ENCODE data around the gene CLEC16A.

CLEC16A gene

DNA sequence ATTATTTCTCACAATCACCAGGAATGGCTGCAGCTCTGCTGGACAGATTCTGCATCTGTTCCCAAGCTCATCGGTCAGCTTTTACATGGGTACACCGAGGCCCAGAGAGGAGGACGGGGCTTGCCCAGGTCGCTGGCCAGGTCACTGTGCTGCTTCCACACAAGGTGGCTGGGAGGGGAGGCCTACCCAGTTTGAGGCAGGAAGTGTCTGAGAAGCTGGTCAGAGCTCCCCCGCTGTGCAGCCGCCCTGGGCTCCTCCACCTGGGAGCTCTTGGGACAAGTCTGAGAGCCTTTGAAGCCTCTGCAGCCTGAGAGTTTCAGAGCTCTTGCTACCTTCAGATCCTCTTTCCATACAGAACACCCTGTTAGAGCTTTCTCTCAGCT, 143.3 kb downstream of the CLEC16A start:
- H3K27ac Mint-ChIP-seq, result peak overlapping the region; percentile 52

DNA sequence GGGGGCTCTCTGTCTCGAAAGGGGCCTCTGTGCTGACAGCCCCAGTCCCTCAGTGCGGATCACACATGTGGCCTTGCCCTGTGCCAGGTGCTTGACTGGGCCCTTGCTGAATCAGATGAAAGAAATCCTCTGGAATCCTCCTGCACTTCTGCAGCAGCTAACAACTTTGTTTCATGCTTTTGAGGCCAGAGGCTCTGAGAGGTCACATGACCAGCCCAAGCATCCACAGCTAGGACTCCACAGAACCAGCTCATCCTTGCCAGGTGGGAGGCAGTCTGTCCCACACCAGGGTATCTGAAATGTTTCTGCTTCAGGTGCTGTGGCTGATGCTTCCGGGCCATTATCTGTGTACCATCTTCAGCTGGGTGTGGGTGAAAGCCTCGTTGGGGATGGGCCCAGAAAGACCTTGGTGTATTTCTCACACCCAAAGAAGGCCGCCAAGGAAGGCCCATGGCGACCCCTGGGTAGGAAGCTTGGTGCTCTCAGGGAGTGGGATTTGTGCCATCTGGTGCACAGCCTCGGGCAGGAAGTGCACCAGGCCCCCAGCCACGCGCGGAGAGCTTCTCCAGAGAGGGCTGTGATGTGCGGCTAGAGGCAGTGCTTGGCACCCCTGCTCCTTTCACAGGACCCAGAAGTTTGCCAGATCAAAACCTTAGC, 143.8 kb downstream of the CLEC16A start:
- DNase-seq (no peak), ATAC-seq (peak; percentile 35)
- Mint-ChIP-seq H3K4me1 (peaks cover 87% of the 10 kb centered on the region), H3K27ac (no peak overlapping the region), H3K36me3 (ENCODE audit: low read depth) (peaks cover 16% of the 10 kb centered on the region), H3K4me3 (no peak overlapping the region), H3K9me3 (no peaks in the 10 kb centered on the region), H3K27me3 (no peaks in the 10 kb centered on the region)

More for the DNA sequence above, 143.3 kb downstream of the CLEC16A start:
- ATAC-seq, result no peak
- Mint-ChIP-seq H3K4me1 (peaks cover 87% of the 10 kb centered on the region), H3K4me3 (no peak overlapping the region), H3K27me3 (no peaks in the 10 kb centered on the region), H3K9me3 (no peaks in the 10 kb centered on the region), H3K36me3 (ENCODE audit: low read depth) (peaks cover 19% of the 10 kb centered on the region)
- no peak for DNase-seq

DNA sequence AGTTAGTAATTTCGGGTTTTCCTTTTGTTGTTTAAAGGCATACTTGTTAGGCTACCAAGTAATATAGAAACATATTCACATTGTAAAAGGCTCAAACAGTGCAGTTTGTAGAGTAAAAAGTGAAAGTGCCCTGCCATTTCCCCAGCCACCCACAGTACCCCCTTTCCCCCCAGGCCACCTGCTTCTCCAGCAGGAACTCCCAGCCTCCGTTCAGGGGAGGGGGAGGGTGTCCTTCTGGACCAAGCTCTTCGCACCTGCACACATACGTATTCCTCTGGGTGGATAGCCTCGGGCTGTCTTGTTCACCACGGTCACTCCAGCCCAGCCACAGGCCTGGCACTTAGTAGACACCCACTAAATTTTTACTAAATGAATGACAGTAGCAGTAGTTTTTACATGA, 144.5 kb downstream of the CLEC16A start:
- peaks cover 87% of the 10 kb centered on the region for H3K4me1 Mint-ChIP-seq
- H3K27ac Mint-ChIP-seq, result peak overlapping the region; percentile 81
- peaks cover 12% of the 10 kb centered on the region for H3K36me3 Mint-ChIP-seq (ENCODE audit: low read depth)
- no peak overlapping the region for H3K4me3 Mint-ChIP-seq
- no peaks in the 10 kb centered on the region for H3K9me3 Mint-ChIP-seq
- DNase-seq (no peak), ATAC-seq (no peak)
- no peaks in the 10 kb centered on the region for H3K27me3 Mint-ChIP-seq

DNA sequence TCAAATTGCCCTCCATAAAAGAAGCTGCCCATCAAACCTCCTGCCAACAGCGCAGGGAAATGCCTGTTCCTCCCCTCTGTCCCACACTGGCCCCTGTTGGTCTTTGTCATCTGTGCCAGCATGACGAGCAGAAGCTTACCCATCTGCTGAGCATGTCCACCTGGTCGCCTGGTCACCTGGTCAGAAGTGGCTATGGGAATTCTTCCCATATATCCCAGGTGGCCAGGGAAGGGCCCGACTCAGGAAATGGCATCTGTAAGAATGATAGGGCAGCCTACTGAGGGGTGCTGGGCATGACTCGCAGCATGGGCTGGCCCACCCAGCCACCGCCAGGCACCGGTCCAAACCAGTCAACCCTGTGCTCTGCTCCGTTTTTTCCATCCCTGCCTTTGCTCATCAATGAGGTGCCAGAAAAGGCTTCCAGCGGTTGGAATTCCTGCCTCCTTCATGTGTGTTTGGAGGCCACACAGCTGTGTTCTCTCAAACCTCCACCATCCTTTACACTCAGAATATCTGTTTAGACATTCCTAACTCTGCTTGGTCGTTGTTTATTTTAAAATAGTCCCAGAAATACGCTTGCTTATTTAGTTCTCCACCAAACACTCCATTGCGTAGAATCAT, 145.2 kb downstream of the CLEC16A start:
- no peak for DNase-seq
- Mint-ChIP-seq H3K36me3 (ENCODE audit: low read depth) (peaks cover 10% of the 10 kb centered on the region), H3K9me3 (no peaks in the 10 kb centered on the region), H3K27ac (peak overlapping the region; percentile 81), H3K4me1 (peaks cover 87% of the 10 kb centered on the region), H3K27me3 (no peaks in the 10 kb centered on the region), H3K4me3 (no peak overlapping the region)
- ATAC-seq, result no peak

DNA sequence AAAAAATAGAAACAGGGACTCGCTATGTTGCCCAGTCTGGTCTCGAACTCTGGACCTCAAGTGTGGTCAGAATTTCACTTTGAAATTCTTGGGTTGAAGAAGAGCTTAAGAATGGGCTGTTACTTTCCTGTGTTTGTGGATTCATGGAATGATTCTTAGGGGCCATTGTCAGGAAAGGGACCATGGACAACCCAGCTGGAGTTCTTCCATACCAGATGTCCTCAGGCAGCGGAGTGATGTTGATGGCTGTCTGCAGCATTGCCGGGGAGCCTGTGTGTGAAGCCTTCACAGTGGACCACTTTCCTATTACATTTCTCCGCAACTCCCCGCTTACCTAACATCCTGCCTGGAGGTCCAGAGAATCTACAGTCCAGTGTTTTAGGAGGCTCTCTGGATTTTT, 145.9 kb downstream of the CLEC16A start:
- Mint-ChIP-seq H3K27me3 (no peaks in the 10 kb centered on the region), H3K27ac (no peak overlapping the region), H3K4me3 (no peak overlapping the region), H3K4me1 (peaks cover 87% of the 10 kb centered on the region), H3K36me3 (ENCODE audit: low read depth) (peaks cover 10% of the 10 kb centered on the region), H3K9me3 (no peaks in the 10 kb centered on the region)
- DNase-seq, result no peak
- ATAC-seq, result no peak

DNA sequence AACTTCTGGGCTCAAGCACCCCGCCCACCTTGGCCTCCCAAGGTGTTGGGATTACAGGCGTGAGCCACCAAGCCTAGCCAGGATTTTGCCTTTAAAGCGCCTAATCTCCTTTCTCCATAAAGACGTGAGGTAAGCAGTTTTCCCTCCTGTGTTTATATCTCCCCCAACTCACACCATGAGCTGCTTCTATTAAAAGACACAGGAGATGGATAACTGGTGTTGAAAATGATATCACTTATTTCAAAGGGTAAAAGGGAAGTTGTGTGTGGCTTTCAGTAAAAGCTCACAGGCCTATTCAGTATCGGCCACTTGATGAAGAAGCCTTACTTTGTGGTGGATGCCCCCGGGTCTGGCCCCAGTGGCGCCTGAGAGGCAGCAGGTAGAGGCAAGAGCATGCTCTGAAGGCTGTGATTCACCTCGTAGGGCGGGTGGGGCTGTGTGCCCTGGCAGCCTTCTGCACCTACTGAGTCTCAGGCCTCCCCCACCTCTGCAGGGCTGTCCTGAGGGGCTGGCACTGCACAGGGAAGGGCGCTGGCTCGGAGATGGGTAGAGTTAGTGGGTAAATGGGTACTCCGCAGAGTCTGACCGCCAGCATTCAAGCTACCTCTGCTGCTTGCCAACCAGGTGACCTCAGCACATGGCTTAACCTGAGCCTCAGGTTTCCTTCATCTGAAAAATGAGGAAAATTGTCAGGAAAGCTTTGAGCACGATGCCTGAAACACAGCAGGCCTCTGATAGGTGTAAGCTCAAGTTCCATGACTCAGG, 146.8 kb downstream of the CLEC16A start:
- DNase-seq, result peak; percentile 64
- Mint-ChIP-seq H3K27ac (peak overlapping the region; percentile 74), H3K36me3 (ENCODE audit: low read depth) (peaks cover 9% of the 10 kb centered on the region), H3K4me3 (no peak overlapping the region), H3K9me3 (no peaks in the 10 kb centered on the region), H3K27me3 (no peaks in the 10 kb centered on the region), H3K4me1 (peaks cover 91% of the 10 kb centered on the region)
- ATAC-seq, result peak; percentile 21

DNA sequence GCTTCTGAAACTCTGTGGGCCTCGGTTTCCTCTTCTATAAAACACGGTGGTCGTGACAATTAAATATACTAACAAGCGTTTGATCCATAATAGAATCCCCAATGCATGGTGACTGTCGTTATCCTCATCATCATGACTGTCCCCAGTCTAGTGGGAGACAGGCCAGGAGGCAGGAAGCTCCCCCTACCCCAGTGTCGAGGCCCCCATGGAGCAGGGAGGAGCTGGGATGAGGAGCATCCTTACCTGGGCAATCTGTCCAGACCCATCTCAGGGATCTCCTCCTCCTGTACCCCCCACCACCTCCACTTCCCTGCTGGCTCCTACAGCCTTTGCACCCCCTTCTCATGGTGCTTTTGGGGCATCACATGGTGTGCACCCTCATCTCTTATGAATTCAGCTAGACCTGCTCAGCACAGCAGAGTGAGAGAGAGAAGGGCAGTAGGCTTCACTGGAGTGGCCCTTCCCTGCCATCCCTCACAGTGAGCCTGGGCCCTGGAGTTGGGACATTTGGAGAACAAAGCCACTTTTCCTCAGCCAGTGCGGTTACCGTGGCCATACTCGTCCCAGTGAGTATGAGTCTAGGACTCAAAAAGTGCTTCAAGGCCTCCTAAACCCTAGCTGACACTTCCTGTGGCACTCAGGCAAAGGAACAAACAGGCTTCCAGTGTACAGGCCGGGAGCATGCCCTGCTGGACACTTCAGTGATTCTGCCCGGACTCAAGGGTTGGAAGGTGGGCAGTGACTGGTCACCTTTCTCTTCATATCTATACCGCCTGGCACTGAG, 148.6 kb downstream of the CLEC16A start:
- no peak for ATAC-seq
- peaks cover 95% of the 10 kb centered on the region for H3K4me1 Mint-ChIP-seq
- H3K27me3 Mint-ChIP-seq, result no peaks in the 10 kb centered on the region
- H3K4me3 Mint-ChIP-seq, result peak overlapping the region; percentile 40
- DNase-seq, result no peak
- peaks cover 12% of the 10 kb centered on the region for H3K36me3 Mint-ChIP-seq (ENCODE audit: low read depth)
- no peaks in the 10 kb centered on the region for H3K9me3 Mint-ChIP-seq
- H3K27ac Mint-ChIP-seq, result peak overlapping the region; percentile 98

DNA sequence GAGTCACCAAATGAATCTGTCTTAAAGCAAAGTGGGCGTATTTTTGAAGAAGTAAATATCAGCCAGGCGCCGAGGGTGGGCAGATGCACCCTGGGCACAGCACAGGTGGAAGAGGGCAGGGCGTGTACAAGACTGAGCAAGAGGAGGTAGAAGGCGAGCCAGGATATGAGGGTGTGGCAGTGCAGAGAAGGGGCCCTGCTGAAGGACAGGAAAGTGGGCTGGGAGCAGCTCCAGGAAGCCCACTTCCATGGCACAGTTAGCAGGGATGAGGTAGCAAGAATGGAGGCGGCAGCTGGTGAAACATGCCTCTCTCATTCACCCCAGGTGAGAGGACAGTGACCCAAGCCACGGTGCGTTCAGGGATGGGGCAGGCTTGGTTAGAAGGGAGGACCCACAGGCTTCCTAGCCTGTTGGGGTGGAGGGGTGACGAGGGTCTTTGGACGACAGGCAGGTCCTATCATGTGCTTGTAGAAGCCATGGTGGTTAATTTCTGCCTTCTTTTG, 149.3 kb downstream of the CLEC16A start:
- H3K4me3 Mint-ChIP-seq, result peak overlapping the region; percentile 40
- peaks cover 15% of the 10 kb centered on the region for H3K36me3 Mint-ChIP-seq (ENCODE audit: low read depth)
- peaks cover 91% of the 10 kb centered on the region for H3K4me1 Mint-ChIP-seq
- H3K27ac Mint-ChIP-seq, result peak overlapping the region; percentile 98
- DNase-seq, result no peak
- no peaks in the 10 kb centered on the region for H3K9me3 Mint-ChIP-seq
- ATAC-seq, result no peak
- H3K27me3 Mint-ChIP-seq, result no peaks in the 10 kb centered on the region

DNA sequence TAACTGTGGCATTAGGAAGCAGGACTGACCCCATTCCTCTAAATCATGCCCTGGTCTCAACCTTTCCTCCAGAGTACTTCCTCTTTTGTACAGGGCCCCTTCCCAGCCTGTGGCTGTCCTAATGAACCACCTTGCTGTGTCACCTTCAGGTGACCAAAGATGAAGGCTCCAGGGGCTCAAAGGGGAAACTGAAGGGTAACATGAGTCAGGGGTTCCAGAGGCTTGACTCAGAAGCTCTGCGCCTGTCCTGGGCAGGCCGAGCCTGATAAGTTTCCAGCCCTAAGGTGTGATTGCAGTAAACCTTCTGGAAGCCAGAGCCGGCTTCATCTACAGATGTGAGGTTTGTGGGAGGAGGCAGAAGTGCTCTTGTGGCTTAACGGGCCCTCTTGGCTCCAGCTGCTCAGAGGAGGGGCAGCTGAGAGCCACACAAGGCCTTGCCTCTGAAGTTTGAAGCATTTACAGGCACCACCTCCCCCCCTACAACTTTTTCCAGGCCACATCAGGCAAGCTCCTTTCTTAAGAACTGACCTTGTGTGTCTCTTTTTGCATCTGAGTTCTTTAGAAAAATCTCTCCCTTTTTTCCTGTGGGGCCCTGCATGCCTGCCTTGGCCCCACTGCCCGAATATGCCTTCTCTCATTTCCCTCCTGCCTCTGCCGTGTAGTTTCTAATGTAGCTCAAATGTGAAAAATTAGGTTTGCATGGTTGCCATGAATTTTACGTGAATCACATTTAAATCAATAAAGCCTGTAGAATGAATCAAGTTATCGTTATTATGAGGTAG, 149.9 kb downstream of the CLEC16A start:
- Mint-ChIP-seq H3K9me3 (no peaks in the 10 kb centered on the region), H3K27me3 (no peaks in the 10 kb centered on the region), H3K36me3 (ENCODE audit: low read depth) (peaks cover 15% of the 10 kb centered on the region), H3K27ac (peak overlapping the region; percentile 98), H3K4me3 (peak overlapping the region; percentile 60), H3K4me1 (peaks cover 90% of the 10 kb centered on the region)
- peak; percentile 85 for ATAC-seq
- DNase-seq, result peak; percentile 69

DNA sequence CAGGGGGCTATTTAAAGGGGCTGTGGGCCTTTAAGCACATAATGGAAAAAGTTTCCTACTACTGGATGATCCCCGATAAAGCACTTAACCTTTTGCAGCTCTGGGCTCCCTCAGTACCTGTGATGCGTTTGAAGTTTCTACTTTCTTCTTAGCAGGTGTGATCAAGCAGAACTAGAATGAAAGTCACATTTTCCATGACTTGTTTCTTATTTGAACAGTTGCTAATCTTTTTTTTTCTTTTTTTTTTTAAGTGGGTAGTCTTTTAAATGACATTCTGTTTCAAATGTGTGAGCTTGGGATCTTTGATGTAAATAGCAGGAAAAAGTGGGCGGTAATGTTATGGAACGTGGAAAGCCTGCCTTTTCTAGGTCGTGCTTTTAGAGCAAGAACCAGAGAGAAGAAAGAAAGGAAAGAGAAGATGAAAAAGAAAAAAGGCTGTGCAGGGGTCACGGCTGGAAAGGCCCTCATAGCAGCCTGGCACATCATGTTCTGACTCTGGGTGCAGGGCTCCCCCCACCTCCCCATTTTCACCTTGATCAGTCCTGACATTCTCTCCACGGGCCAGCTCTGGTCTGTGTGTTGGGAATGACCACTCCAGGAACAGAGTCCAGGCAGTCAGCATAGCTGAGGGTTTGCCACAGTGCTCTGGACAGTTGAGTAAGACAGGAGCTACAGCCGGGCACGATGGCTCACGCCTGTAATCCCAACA, 150.6 kb downstream of the CLEC16A start:
- peak overlapping the region; percentile 60 for H3K4me3 Mint-ChIP-seq
- H3K4me1 Mint-ChIP-seq, result peaks cover 90% of the 10 kb centered on the region
- H3K36me3 Mint-ChIP-seq (ENCODE audit: low read depth), result peaks cover 12% of the 10 kb centered on the region
- H3K9me3 Mint-ChIP-seq, result no peaks in the 10 kb centered on the region
- peak; percentile 35 for DNase-seq
- peak; percentile 55 for ATAC-seq
- H3K27ac Mint-ChIP-seq, result peak overlapping the region; percentile 98
- no peaks in the 10 kb centered on the region for H3K27me3 Mint-ChIP-seq

DNA sequence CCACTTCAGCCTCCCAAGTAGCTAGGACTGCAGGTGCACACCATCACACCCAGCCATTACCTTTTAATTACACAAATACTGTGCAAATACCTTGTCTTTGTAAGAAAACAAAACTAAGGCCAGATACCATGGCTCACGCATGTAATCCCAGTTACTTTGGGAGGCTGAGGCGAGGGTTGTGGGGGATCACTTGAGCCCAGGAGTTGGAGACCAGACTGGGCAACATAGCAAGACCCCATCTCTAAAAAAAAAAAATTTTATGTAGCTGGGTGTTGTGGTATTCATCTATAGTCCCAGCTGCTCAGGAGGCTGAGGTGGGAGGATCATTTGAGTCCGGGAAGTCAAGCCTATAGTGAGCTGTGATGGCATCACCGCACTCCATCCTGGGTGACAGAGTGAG, 151.6 kb downstream of the CLEC16A start:
- no peak overlapping the region for H3K4me3 Mint-ChIP-seq
- H3K27me3 Mint-ChIP-seq, result no peaks in the 10 kb centered on the region
- H3K36me3 Mint-ChIP-seq (ENCODE audit: low read depth), result peaks cover 11% of the 10 kb centered on the region
- no peaks in the 10 kb centered on the region for H3K9me3 Mint-ChIP-seq
- peaks cover 93% of the 10 kb centered on the region for H3K4me1 Mint-ChIP-seq
- DNase-seq, result no peak
- ATAC-seq, result no peak
- H3K27ac Mint-ChIP-seq, result peak overlapping the region; percentile 98

DNA sequence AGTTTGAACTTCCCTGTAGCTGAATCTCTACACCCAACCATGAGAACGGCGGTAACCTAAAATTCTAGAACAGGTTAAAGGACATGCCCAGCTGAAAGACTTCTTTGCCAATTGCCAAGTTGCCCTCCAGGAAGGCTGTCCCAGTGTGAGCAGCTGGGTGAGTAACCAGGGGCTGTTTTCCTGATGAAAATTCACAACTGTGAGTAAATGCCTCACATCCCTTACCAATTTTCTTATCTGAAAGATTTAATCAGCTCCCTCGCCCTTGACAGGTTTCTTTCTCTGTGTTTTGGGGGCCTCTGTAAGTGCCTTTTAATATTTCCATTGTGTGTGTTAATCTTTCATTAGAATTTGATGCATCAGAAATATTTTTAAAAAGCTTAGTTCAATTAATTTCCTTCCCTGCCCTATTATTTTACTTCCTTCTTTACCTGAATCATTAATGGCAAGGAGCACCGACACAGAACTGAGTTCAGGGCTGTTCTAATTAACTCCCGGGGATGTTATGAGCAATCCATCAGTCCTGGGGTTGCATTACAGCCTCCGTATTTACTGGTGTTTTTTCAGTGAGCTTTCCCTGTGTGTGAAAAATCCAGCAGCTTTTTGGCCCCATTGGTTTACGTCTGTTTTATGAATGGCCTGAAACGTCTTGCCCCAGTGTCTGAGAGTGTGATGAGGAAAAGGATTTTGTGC, 152.9 kb downstream of the CLEC16A start:
- ATAC-seq, result no peak
- H3K36me3 Mint-ChIP-seq (ENCODE audit: low read depth), result peaks cover 17% of the 10 kb centered on the region
- H3K27me3 Mint-ChIP-seq, result no peaks in the 10 kb centered on the region
- H3K4me3 Mint-ChIP-seq, result no peak overlapping the region
- H3K4me1 Mint-ChIP-seq, result peaks cover 93% of the 10 kb centered on the region
- peak overlapping the region; percentile 98 for H3K27ac Mint-ChIP-seq
- H3K9me3 Mint-ChIP-seq, result no peaks in the 10 kb centered on the region
- no peak for DNase-seq

DNA sequence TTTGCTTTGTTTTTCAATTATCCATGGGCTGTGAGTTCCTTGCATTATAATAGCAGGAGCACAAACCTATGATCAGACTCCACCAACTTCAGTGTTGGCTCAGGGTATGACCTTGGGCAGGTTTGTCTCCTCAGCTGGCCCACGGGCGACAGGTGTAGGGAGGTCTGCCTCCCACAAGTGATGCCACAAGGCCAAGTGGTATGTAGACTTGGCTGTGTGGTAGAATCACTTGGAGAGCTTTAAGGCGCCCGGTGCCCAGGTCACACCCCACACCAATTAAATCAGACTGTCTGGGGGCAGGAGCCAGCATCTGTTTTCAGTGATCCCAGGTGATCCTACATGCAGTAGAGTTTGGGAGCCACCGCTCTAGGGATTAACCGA, 153.4 kb downstream of the CLEC16A start:
- Mint-ChIP-seq H3K36me3 (ENCODE audit: low read depth) (peaks cover 14% of the 10 kb centered on the region), H3K4me3 (no peak overlapping the region), H3K4me1 (peaks cover 93% of the 10 kb centered on the region), H3K27me3 (no peaks in the 10 kb centered on the region), H3K9me3 (no peaks in the 10 kb centered on the region), H3K27ac (peak overlapping the region; percentile 36)
- ATAC-seq, result no peak
- DNase-seq, result no peak

All from activated naive CD8-positive, alpha-beta T cell treated with anti-CD3 and anti-CD28 coated beads, Interleukin-2, amount 50 U/mL, for 24 hours (primary cell).